Measurements from ENCODE around the gene METAP1D.
"Not testable (repeated sequence)": the region's sequence is repeated elsewhere in the genome, so short reads cannot be mapped to it uniquely, and the experiment has no call there.

- TF ChIP-seq, protein P1, sequence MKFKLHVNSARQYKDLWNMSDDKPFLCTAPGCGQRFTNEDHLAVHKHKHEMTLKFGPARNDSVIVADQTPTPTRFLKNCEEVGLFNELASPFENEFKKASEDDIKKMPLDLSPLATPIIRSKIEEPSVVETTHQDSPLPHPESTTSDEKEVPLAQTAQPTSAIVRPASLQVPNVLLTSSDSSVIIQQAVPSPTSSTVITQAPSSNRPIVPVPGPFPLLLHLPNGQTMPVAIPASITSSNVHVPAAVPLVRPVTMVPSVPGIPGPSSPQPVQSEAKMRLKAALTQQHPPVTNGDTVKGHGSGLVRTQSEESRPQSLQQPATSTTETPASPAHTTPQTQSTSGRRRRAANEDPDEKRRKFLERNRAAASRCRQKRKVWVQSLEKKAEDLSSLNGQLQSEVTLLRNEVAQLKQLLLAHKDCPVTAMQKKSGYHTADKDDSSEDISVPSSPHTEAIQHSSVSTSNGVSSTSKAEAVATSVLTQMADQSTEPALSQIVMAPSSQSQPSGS (CRISPR knock-in tag; IDR thresholded peaks at IDR 0.05; ENCODE audit: borderline replicate concordance, low read depth) = not testable (repeated sequence)
- TF ChIP-seq, protein P2, sequence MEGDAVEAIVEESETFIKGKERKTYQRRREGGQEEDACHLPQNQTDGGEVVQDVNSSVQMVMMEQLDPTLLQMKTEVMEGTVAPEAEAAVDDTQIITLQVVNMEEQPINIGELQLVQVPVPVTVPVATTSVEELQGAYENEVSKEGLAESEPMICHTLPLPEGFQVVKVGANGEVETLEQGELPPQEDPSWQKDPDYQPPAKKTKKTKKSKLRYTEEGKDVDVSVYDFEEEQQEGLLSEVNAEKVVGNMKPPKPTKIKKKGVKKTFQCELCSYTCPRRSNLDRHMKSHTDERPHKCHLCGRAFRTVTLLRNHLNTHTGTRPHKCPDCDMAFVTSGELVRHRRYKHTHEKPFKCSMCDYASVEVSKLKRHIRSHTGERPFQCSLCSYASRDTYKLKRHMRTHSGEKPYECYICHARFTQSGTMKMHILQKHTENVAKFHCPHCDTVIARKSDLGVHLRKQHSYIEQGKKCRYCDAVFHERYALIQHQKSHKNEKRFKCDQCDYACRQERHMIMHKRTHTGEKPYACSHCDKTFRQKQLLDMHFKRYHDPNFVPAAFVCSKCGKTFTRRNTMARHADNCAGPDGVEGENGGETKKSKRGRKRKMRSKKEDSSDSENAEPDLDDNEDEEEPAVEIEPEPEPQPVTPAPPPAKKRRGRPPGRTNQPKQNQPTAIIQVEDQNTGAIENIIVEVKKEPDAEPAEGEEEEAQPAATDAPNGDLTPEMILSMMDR (IDR thresholded peaks at IDR 0.05) = not testable (repeated sequence)
- not testable (repeated sequence) for TF ChIP-seq NR3C1 (CRISPR knock-in tag; conservative IDR thresholded peaks at IDR 0.05; ENCODE audit: low read depth); CREB1 (CRISPR knock-in tag; IDR thresholded peaks at IDR 0.05); ETV6 (CRISPR knock-in tag; IDR thresholded peaks at IDR 0.05); PRRX2 (CRISPR knock-in tag; IDR thresholded peaks at IDR 0.05); JUN (CRISPR knock-in tag; IDR thresholded peaks at IDR 0.05); ZNF232 (CRISPR knock-in tag; IDR thresholded peaks at IDR 0.05); ESRRA (CRISPR knock-in tag; IDR thresholded peaks at IDR 0.05; ENCODE audit: borderline replicate concordance); NFYB (CRISPR knock-in tag; conservative IDR thresholded peaks at IDR 0.05; ENCODE audit: low read depth)
- TF ChIP-seq, protein P3, sequence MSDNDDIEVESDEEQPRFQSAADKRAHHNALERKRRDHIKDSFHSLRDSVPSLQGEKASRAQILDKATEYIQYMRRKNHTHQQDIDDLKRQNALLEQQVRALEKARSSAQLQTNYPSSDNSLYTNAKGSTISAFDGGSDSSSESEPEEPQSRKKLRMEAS (CRISPR knock-in tag; IDR thresholded peaks at IDR 0.05) = not testable (repeated sequence)
- TF ChIP-seq, protein P4, sequence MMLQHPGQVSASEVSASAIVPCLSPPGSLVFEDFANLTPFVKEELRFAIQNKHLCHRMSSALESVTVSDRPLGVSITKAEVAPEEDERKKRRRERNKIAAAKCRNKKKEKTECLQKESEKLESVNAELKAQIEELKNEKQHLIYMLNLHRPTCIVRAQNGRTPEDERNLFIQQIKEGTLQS (CRISPR knock-in tag; conservative IDR thresholded peaks at IDR 0.05) = not testable (repeated sequence)
These were observed 114.4 kb downstream of the METAP1D start for GRCh38 chr2:172114176-172114575.

All from WTC11 (cell line).